A549 (cell line): Measurements from ENCODE around the gene GCC1. TPM values are rescaled to one million over a fixed set of nuclear protein-coding genes. Genes with fewer than 3 reads are reported as not detected.
A peak's percentile ranks its signal among the peaks of the same experiment; 100 is the strongest.

Experiments
- ATAC-seq, 2 experiments: fragments of 200-7000 bp in 1 of 2; fragments of >200 bp in 1 of 2; cut with Nextera tagmentation in 1 of 2; cut with Tn5 transposase in 1 of 2; 3 replicates each; pipeline versions ENCODE4 v1.8.0 to v1.9.1; 2018 to 2020; ENCODE audit warnings: mild to moderate bottlenecking in 1 of 2, moderate library complexity in 1 of 2
- CTCF ChIA-PET: fragments of 300-600 bp; sonication (Branson Sonifier 250); formaldehyde crosslinking; extraction: SDS; loops from one replicate; lab custom pipeline; 2021; ENCODE audit warnings: antibody characterized with exemption, inconsistent platforms; lab: Yijun Ruan, JAX
- POLR2A ChIA-PET: fragments of 350-600 bp; formaldehyde crosslinking; extraction: SDS; loops from one replicate; lab custom pipeline; 2021; ENCODE audit warnings: antibody characterized with exemption, inconsistent platforms; lab: Yijun Ruan, JAX
- DNase-seq, 2 experiments: peaks; one replicate each; pipeline versions ENCODE4 v3.0.0 to v3.0.0-alpha.2; 2011 to 2016; ENCODE audit warnings: low read depth in 1 of 2, low spot score in 1 of 2
- FAIRE-seq: peaks from 2 replicates; lab custom pipeline; 2011; peaks lifted over from hg19 to GRCh38; lab: Jason Lieb, UNC
- H3K27ac ChIP-seq, 2 experiments: fragments of >200 bp; sonication (Bioruptor Twin); formaldehyde crosslinking; 3 replicates each; pipeline ENCODE4 v1.5.1; 2016 to 2017
- H3K4me1 ChIP-seq: fragments of >200 bp; sonication (Bioruptor Twin); formaldehyde crosslinking; 3 replicates; pipeline ENCODE4 v1.6.1; 2016
- H3K4me2 ChIP-seq: fragments of >200 bp; sonication (Bioruptor Twin); formaldehyde crosslinking; 3 replicates; pipeline ENCODE4 v1.6.1; 2016
- H3K4me3 ChIP-seq: fragments of >200 bp; sonication (Bioruptor Twin); formaldehyde crosslinking; 3 replicates; pipeline ENCODE4 v1.5.1; 2016
- H3K9me3 ChIP-seq: fragments of >200 bp; sonication (Bioruptor Twin); formaldehyde crosslinking; 3 replicates; pipeline ENCODE4 v1.6.1; 2016
- BCL3 ChIP-seq: fragments of >200 bp; sonication (Bioruptor Twin); formaldehyde crosslinking; IDR thresholded peaks from 3 replicates; pipeline ENCODE4 v1.6.1; 2016
- CBX2 ChIP-seq: fragments of 200-600 bp; sonication (generic); IDR thresholded peaks from 2 replicates; pipeline ENCODE4 v1.6.1; 2016; ENCODE audit warnings: low read depth, mild to moderate bottlenecking, borderline replicate concordance
- CBX8 ChIP-seq: fragments of 200-600 bp; sonication (generic); IDR thresholded peaks from 2 replicates; pipeline ENCODE4 v1.6.1; 2016
- CHD2 ChIP-seq: fragments of 150-350 bp; IDR thresholded peaks from 2 replicates; pipeline ENCODE4 v1.6.1; 2014; ENCODE audit warnings: low read length; ENCODE audit not compliant: partially characterized antibody
- CHD4 ChIP-seq: fragments of 200-600 bp; sonication (generic); IDR thresholded peaks from 2 replicates; pipeline ENCODE4 v1.6.1; 2016; ENCODE audit warnings: antibody characterized with exemption, mild to moderate bottlenecking, borderline replicate concordance
- CTCF ChIP-seq: fragments of >200 bp; sonication (Bioruptor Twin); formaldehyde crosslinking; IDR thresholded peaks from 3 replicates; pipeline ENCODE4 v1.5.1; 2016
- ESRRA ChIP-seq: fragments of 150-350 bp; IDR thresholded peaks from 2 replicates; pipeline ENCODE4 v1.6.1; 2014; ENCODE audit warnings: mild to moderate bottlenecking, low read length, borderline replicate concordance
- FOSB ChIP-seq: fragments of 250-450 bp; sonication (Bioruptor Pico); IDR thresholded peaks from 2 replicates; pipeline ENCODE4 v1.5.0; 2020; ENCODE audit warnings: mild to moderate bottlenecking, moderate library complexity
- FOXS1 ChIP-seq: fragments of 250-450 bp; sonication (Bioruptor Pico); IDR thresholded peaks from 2 replicates; pipeline ENCODE4 v1.5.0; 2020; ENCODE audit warnings: mild to moderate bottlenecking, moderate library complexity
- GATA3 ChIP-seq: IDR thresholded peaks from 2 replicates; pipeline ENCODE4 v1.6.1; 2012; ENCODE audit warnings: borderline replicate concordance
- HDAC2 ChIP-seq: fragments of 200-600 bp; sonication (generic); IDR thresholded peaks from 2 replicates; pipeline ENCODE4 v1.6.1; 2016
- HOXB13 ChIP-seq: fragments of 250-450 bp; sonication (Bioruptor Pico); IDR thresholded peaks from 2 replicates; pipeline ENCODE4 v1.5.0; 2020; ENCODE audit warnings: low read depth, mild to moderate bottlenecking, moderate library complexity
- JUN ChIP-seq, 2 experiments: fragments of >200 bp; sonication (Bioruptor Twin); formaldehyde crosslinking; IDR thresholded peaks; 2 replicates in 1 of 2; 3 replicates in 1 of 2; pipeline ENCODE4 v1.6.1; 2016 to 2017
- JUNB ChIP-seq: fragments of >200 bp; sonication (Bioruptor Twin); formaldehyde crosslinking; IDR thresholded peaks from 2 replicates; pipeline ENCODE4 v1.6.1; 2016
- KDM1A ChIP-seq: fragments of 200-600 bp; sonication (generic); IDR thresholded peaks from 2 replicates; pipeline ENCODE4 v1.6.1; 2016; ENCODE audit warnings: low read depth, mild to moderate bottlenecking
- MAFK ChIP-seq: fragments of 450-650 bp; IDR thresholded peaks from 2 replicates; pipeline ENCODE4 v1.6.1; 2014; ENCODE audit not compliant: partially characterized antibody
- MAZ ChIP-seq: fragments of 150-350 bp; IDR thresholded peaks from 2 replicates; pipeline ENCODE4 v1.6.1; 2014; ENCODE audit warnings: antibody characterized with exemption, low read depth, low read length, borderline replicate concordance
- MYC ChIP-seq: IDR thresholded peaks from 2 replicates; pipeline ENCODE4 v1.6.1; 2012; ENCODE audit warnings: mild to moderate bottlenecking, inconsistent platforms, low read length, improper control_type of control experiment, borderline replicate concordance
- NR3C1 ChIP-seq: fragments of >200 bp; sonication (Bioruptor Twin); formaldehyde crosslinking; IDR thresholded peaks from 3 replicates; pipeline ENCODE4 v1.6.1; 2017
- PHF8 ChIP-seq: fragments of 200-600 bp; sonication (generic); IDR thresholded peaks from 2 replicates; pipeline ENCODE4 v1.6.1; 2016; ENCODE audit warnings: low read depth, mild to moderate bottlenecking, antibody characterized with exemption, moderate library complexity, borderline replicate concordance
- POLR2A ChIP-seq: IDR thresholded peaks from 2 replicates; pipeline ENCODE4 v1.6.1; 2012; ENCODE audit warnings: mild to moderate bottlenecking, low read length
- POLR2AphosphoS2 ChIP-seq: conservative IDR thresholded peaks from 2 replicates; pipeline ENCODE4 v1.6.1; 2012; ENCODE audit warnings: low read length, improper control_type of control experiment, inconsistent platforms
- RCOR1 ChIP-seq: fragments of 150-350 bp; IDR thresholded peaks from 2 replicates; pipeline ENCODE4 v1.6.1; 2014; ENCODE audit warnings: antibody characterized with exemption, low read length, low read depth
- RNF2 ChIP-seq: fragments of 200-600 bp; sonication (generic); IDR thresholded peaks from 2 replicates; pipeline ENCODE4 v1.6.1; 2016; ENCODE audit warnings: low read depth, mild to moderate bottlenecking, antibody characterized with exemption, moderate library complexity, borderline replicate concordance
- ZC3H11A ChIP-seq: fragments of 450-650 bp; IDR thresholded peaks from 2 replicates; pipeline ENCODE4 v1.6.1; 2014; ENCODE audit warnings: antibody characterized with exemption, mild to moderate bottlenecking
- ZNF302 ChIP-seq: fragments of 250-450 bp; sonication (Bioruptor Pico); IDR thresholded peaks from 2 replicates; pipeline ENCODE4 v1.9.0; 2021; ENCODE audit warnings: inconsistent platforms, mild to moderate bottlenecking, moderate library complexity
- WGBS: methylation state at CpG from one replicate; pipeline ENCODE4 v1.1.6; 2017; ENCODE audit errors: missing lambda C conversion rate; 5-methylcytosine and 5-hydroxymethylcytosine counted together
- polyA plus RNA-seq, 4 experiments: library from polyadenylated mRNA; depleted of rRNA in 3 of 4; stranded (reverse); fragments of >200 nt; fragmentation: RNase III in 1 of 4; extraction: RNeasy Plus Mini Kit Qiagen cat#74134 plus additional on column Dnase treatment in 1 of 4; gene quantifications; 2 replicates in 3 of 4; 3 replicates in 1 of 4; pipeline ENCODE4 v1.2.3, GENCODE V29; 2011 to 2017
- TF ChIP-seq, protein P1 (sequence below): fragments of >200 bp; sonication (Bioruptor Twin); formaldehyde crosslinking; IDR thresholded peaks from 2 replicates; pipeline ENCODE4 v1.6.1; 2016

Gene GCC1
- polyA plus RNA-seq, 2 of the 4 experiments (the other 2 are of a cell fraction) = 13.4 to 15.7 TPM

DNA sequence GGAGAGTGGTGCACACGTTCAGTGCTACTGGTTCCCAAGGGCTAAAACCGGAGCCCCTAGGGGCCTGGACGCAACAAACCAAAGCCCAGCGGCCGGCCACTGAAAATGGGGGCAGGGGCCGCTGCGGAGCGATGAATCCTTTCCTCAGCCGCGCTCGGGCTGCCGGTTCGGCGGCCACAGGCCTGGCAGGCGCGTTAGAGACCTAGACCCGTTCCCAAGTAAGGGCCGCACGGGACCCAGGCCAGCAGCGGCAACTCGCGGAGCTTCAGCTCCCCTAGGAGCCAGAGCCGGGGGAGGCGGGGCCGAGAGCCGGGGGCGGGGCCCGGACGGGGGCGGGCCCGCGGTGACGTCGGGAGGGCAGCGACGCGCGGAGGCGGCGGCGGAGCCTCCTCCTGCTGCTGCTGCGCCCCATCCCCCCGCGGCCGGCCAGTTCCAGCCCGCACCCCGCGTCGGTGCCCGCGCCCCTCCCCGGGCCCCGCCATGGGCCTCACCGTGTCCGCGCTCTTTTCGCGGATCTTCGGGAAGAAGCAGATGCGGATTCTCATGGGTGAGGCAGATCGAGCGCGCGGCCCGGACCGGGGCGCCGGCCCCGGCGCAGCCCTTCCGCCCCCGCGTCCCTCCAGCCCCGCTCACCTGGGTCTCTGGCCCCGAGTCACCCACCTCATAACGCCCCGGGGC, 2.8 kb upstream of the GCC1 start, which contains the start of gene ARF5:
ARF5 (plus strand) TSS at position 393 of the 678 bp plus-strand sequence; CDS start at position 481, 88 bp downstream.
- Histone ChIP-seq H3K4me1 (peaks cover 23% of the 10 kb centered on the region), H3K4me2 (peak within 1 kb of the TSS; percentile 92), H3K27ac (peak within 1 kb of the TSS; percentile 87 to 94), H3K9me3 (no peaks in the 10 kb centered on the region), H3K4me3 (peak within 1 kb of the TSS; percentile 86)
- CTCF ChIA-PET = interaction anchor here (0.7 to 2.0 kb wide), 9 partner anchors 9 to 621 kb away, joined by 3 to 7 read pairs (median 4); no protein-coding TSS in a partner anchor
- POLR2A ChIA-PET = interaction anchor here (1.0 kb wide), 1 partner anchor 63 kb away, joined by 5 read pairs; the partner anchor contains the start of gene SND1
- no peak for FAIRE-seq
- no peak for TF ChIP-seq CBX8
- 0 out of 3 replicates have a peak, but pooled peaks have one; percentile 48 for TF ChIP-seq BCL3
- TF ChIP-seq PHF8 = peak; percentile 81
- TF ChIP-seq ESRRA = no peak
- TF ChIP-seq RCOR1 = no peak
- no peak for TF ChIP-seq POLR2AphosphoS2
- TF ChIP-seq POLR2A = peak; percentile 69
- no peak for TF ChIP-seq GATA3
- TF ChIP-seq FOSB (CRISPR knock-in tag) = no peak
- TF ChIP-seq NR3C1 = no peak
- TF ChIP-seq HDAC2 = no peak
- TF ChIP-seq MYC = no peak
- TF ChIP-seq CTCF = no peak
- no peak for TF ChIP-seq CHD2
- TF ChIP-seq CBX2 = no peak
- TF ChIP-seq KDM1A = no peak
- no peak for TF ChIP-seq MAFK
- TF ChIP-seq FOXS1 (CRISPR knock-in tag) = no peak
- no peak for TF ChIP-seq MAZ
- peak; percentile 59 to 66; a peak in 2 of 5 replicates for TF ChIP-seq JUN (IDR thresholded peaks at IDR 0.05)
- no peak for TF ChIP-seq ZC3H11A
- TF ChIP-seq, protein P1, sequence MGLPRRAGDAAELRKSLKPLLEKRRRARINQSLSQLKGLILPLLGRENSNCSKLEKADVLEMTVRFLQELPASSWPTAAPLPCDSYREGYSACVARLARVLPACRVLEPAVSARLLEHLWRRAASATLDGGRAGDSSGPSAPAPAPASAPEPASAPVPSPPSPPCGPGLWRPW = no peak
- no peak for TF ChIP-seq JUNB
- no peak for TF ChIP-seq RNF2
- no peak for TF ChIP-seq HOXB13 (CRISPR knock-in tag)
- TF ChIP-seq CHD4 = no peak
- no peak for TF ChIP-seq ZNF302 (CRISPR knock-in tag)
- WGBS = 4% methylated on average over 4 of the region's 77 CpGs
- ATAC-seq = peak; percentile 84 to 85
- DNase-seq = peak; percentile 74 to 82
